H1 (cell line): ENCODE data around the gene SLC66A2.

Source experiments
- BACH1 ChIP-seq: IDR thresholded peaks from 2 replicates; pipeline ENCODE4 v1.6.1; 2012; ENCODE audit warnings: low read length, improper control_type of control experiment
- BCL11A ChIP-seq, 2 experiments: IDR thresholded peaks; one replicate each; pipeline ENCODE4 v1.6.1; 2011; ENCODE audit warnings: low read depth in 2 of 2, low read length in 2 of 2, mild to moderate bottlenecking in 2 of 2
- CEBPB ChIP-seq: IDR thresholded peaks from 2 replicates; pipeline ENCODE4 v1.6.1; 2012; ENCODE audit warnings: low read depth, low read length
- EZH2 ChIP-seq: fragments of 200-600 bp; sonication (generic); IDR thresholded peaks from 2 replicates; pipeline ENCODE4 v1.7.1; 2012; ENCODE audit warnings: low read depth, mild to moderate bottlenecking, moderate library complexity, low read length, inconsistent platforms; ENCODE audit not compliant: severe bottlenecking
- GABPA ChIP-seq: IDR thresholded peaks from 2 replicates; pipeline ENCODE4 v1.6.1; 2011; ENCODE audit warnings: mild to moderate bottlenecking, low read length, moderate library complexity, borderline replicate concordance; ENCODE audit not compliant: insufficient read depth
- NRF1 ChIP-seq: IDR thresholded peaks from 2 replicates; pipeline ENCODE4 v1.6.1; 2011; ENCODE audit warnings: mild to moderate bottlenecking, low read depth, low read length, improper control_type of control experiment
- POLR2A ChIP-seq, 2 experiments: IDR thresholded peaks; 1 replicate in 1 of 2; 2 replicates in 1 of 2; pipeline ENCODE4 v1.6.1; 2011; ENCODE audit warnings: low read depth in 2 of 2, low read length in 2 of 2, mild to moderate bottlenecking in 2 of 2; ENCODE audit errors: control extremely low read depth in 1 of 2
- RAD21 ChIP-seq, 2 experiments: IDR thresholded peaks in 1 of 2; conservative IDR thresholded peaks in 1 of 2; 2 replicates each; pipeline ENCODE4 v1.6.1; 2011; ENCODE audit warnings: low read depth in 2 of 2, low read length in 2 of 2, improper control_type of control experiment in 1 of 2, inconsistent platforms in 1 of 2, mild to moderate bottlenecking in 1 of 2, moderate library complexity in 1 of 2
- RFX5 ChIP-seq: IDR thresholded peaks from 2 replicates; pipeline ENCODE4 v1.6.1; 2011; ENCODE audit warnings: low read depth, low read length, improper control_type of control experiment, borderline replicate concordance
- TAF1 ChIP-seq: IDR thresholded peaks from 2 replicates; pipeline ENCODE4 v1.6.1; 2011; ENCODE audit warnings: mild to moderate bottlenecking, low read depth, low read length
- TBP ChIP-seq: IDR thresholded peaks from 2 replicates; pipeline ENCODE4 v1.6.1; 2011; ENCODE audit warnings: low read depth, low read length, improper control_type of control experiment
- TF ChIP-seq, protein P1 (sequence below), 3 experiments: IDR thresholded peaks; 1 replicate in 2 of 3; 2 replicates in 1 of 3; pipeline versions ENCODE4 v1.5.1 to v1.6.1; 2011; ENCODE audit warnings: low read length in 3 of 3, mild to moderate bottlenecking in 3 of 3, inconsistent platforms in 2 of 3, low read depth in 1 of 3, moderate library complexity in 1 of 3; ENCODE audit not compliant: insufficient read depth in 1 of 3; ENCODE audit errors: control extremely low read depth in 1 of 3
- TF ChIP-seq, protein P2 (sequence below): IDR thresholded peaks from 2 replicates; pipeline ENCODE4 v1.6.1; 2011; ENCODE audit warnings: low read depth, mild to moderate bottlenecking, low read length; ENCODE audit not compliant: insufficient read depth

- TF ChIP-seq, protein P1, sequence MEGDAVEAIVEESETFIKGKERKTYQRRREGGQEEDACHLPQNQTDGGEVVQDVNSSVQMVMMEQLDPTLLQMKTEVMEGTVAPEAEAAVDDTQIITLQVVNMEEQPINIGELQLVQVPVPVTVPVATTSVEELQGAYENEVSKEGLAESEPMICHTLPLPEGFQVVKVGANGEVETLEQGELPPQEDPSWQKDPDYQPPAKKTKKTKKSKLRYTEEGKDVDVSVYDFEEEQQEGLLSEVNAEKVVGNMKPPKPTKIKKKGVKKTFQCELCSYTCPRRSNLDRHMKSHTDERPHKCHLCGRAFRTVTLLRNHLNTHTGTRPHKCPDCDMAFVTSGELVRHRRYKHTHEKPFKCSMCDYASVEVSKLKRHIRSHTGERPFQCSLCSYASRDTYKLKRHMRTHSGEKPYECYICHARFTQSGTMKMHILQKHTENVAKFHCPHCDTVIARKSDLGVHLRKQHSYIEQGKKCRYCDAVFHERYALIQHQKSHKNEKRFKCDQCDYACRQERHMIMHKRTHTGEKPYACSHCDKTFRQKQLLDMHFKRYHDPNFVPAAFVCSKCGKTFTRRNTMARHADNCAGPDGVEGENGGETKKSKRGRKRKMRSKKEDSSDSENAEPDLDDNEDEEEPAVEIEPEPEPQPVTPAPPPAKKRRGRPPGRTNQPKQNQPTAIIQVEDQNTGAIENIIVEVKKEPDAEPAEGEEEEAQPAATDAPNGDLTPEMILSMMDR (IDR thresholded peaks at IDR 0.05; ENCODE audit: control extremely low read depth in 1 of 3, insufficient read depth in 1 of 3, low read depth in 1 of 3, low read length in 3 of 3) = no peak
- TF ChIP-seq, protein P2, sequence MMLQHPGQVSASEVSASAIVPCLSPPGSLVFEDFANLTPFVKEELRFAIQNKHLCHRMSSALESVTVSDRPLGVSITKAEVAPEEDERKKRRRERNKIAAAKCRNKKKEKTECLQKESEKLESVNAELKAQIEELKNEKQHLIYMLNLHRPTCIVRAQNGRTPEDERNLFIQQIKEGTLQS = no peak
- TF ChIP-seq POLR2A (IDR thresholded peaks at IDR 0.05; ENCODE audit: control extremely low read depth in 1 of 2, low read depth in 2 of 2, low read length in 2 of 2) (no peak), NRF1 (no peak), TAF1 (no peak), CEBPB (no peak), BACH1 (no peak), RFX5 (no peak), BCL11A (IDR thresholded peaks at IDR 0.05; ENCODE audit: low read depth in 2 of 2, low read length in 2 of 2) (no peak), GABPA (no peak), EZH2 (no peak), RAD21 (IDR thresholded peaks at IDR 0.05 in 1 of 2, conservative IDR thresholded peaks at IDR 0.05 in 1 of 2; ENCODE audit: low read depth in 2 of 2, low read length in 2 of 2) (no peak), TBP (no peak)
Measured at GRCh38 chr18:79868168-79868784, 83.2 kb downstream of the SLC66A2 start.
